ENCODE data around the gene DPM3.

- TF ChIP-seq CTCF (IDR thresholded peaks at IDR 0.05; ENCODE audit: low read length), result no peak
- TF ChIP-seq EZH2 (optimal IDR thresholded peaks at IDR 0.05; ENCODE audit: low read depth, low read length), result no peak
- TF ChIP-seq EZH2phosphoT487 (IDR thresholded peaks at IDR 0.05; ENCODE audit: low read length), result no peak
These were observed 9.0 kb downstream of the DPM3 start for GRCh38 chr1:155131285-155131684.
